Esophagus muscularis mucosa (tissue), 4 donors: ENCODE results near the gene S100B.

Experiments used
- CTCF ChIP-seq, 3 experiments: fragments of 200-600 bp in 2 of 3; fragments of 450-650 bp in 1 of 3; sonication (generic) in 2 of 3; IDR thresholded peaks; one replicate each; pipeline ENCODE4 v1.5.1; 2017 to 2019; ENCODE audit warnings: antibody characterized with exemption in 3 of 3, mild to moderate bottlenecking in 2 of 3, moderate library complexity in 1 of 3
- EP300 ChIP-seq: sonication (generic); formaldehyde crosslinking; IDR thresholded peaks from one replicate; pipeline ENCODE4 v1.6.1; 2017; ENCODE audit warnings: antibody characterized with exemption
- POLR2A ChIP-seq: fragments of 450-650 bp; IDR thresholded peaks from one replicate; pipeline ENCODE4 v1.6.1; 2017; ENCODE audit warnings: antibody characterized with exemption, moderate library complexity, mild to moderate bottlenecking, low read depth
- POLR2AphosphoS5 ChIP-seq, 2 donors: sonication (generic); formaldehyde crosslinking; IDR thresholded peaks; one replicate each; pipeline ENCODE4 v1.6.1; 2017; ENCODE audit warnings: antibody characterized with exemption in 2 of 2

- no peak for TF ChIP-seq CTCF (IDR thresholded peaks at IDR 0.05)
- no peak for TF ChIP-seq POLR2AphosphoS5 (IDR thresholded peaks at IDR 0.05)
- no peak for TF ChIP-seq POLR2A
- TF ChIP-seq EP300, result no peak
Measured at GRCh38 chr21:46617267-46618051, 12.6 kb upstream of the S100B start.
